GM21717 (cell line): ENCODE measurements around the gene PGC.
"Not testable (repeated sequence)": the region's sequence is repeated elsewhere in the genome, so short reads cannot be mapped to it uniquely, and the experiment has no call there.

Experiments
- ATAC-seq: cut with Tn5 transposase; IDR thresholded peaks from one replicate; pipeline ENCODE4 v1.9.1; 2021; ENCODE audit warnings: mild to moderate bottlenecking, moderate library complexity; ENCODE audit not compliant: unreplicated experiment

Gene PGC

DNA sequence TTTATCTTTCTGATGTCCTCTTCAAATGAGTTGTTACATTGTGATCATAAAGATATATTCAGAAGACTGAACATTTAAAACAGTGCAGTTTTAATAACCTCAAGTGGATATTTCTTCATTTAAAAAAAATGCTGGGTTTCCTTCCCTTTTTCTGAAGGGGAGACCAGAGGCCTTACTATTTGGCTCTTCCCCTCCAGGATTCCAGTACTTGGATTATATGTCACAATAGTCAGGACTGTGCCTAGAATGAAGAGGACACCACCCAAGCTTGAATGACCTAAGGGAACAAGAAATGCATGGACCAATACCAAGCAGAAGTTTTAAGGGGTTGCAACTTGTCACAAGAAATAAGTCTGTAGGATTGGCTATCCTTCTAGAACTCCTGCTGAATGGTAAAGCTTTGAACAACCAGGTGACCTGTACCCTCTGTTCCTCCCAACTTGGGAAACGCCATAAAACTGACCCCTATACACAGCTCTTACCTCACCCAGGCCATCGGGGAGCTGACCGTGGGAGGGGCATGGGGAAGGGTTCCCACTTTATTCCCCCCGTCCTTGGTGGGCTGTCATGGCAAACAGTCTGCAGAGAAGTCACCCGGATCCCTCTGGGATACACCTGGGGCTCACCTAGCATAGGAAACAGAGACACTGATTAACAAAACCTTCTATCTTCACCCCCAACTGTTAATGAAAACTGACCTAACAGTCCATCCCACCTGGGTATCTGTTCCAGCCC lies 30.5 kb upstream of the PGC start:
- ATAC-seq, result no peak

DNA sequence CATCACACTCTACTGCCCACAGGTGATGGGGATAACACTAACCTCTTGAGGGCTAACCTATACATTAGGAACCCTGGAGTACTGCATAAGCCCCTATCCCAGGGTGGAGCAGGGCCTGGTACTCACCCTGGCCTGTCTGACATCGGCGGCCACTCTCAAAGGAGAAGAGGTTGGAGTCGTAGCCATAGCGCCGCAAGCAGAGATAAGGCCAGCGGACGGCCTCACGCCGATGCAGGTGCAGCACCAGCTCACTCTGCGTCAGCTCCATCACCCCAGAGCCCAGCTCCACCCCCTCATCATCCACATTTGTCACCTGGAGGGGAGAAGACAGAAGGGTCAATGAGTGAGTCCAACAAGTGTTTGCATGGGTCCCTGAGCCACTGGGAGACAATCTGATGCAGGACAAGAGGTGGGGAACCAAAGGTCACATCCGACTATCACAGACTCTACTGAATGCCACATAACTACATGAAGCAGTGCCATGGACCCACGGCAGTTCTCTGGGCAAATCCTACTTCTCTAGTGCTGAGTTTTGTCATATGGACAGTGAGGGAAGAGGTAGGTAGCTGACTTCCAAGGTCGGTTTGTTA lies 28.2 kb upstream of the PGC start:
- ATAC-seq, result no peak

DNA sequence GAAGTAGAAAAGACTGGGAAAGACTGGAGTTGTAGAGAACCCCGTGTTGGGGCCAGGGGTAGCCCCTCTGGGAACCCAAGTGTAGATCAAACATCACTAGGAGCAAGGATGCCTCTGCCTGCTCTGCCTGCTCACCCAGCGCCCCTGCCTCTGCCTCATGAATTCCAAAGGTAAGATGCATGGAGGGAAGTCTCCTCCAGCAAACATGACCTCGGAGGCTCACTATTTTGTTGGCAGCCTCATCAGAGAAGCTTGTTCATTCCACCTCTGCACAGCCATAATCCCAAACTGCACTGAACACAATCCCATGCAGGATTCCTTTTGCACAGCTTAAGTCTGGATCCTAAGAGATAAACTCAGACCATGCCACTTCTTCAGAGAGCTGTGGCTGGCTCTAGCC lies 27.6 kb upstream of the PGC start:
- no peak for ATAC-seq

DNA sequence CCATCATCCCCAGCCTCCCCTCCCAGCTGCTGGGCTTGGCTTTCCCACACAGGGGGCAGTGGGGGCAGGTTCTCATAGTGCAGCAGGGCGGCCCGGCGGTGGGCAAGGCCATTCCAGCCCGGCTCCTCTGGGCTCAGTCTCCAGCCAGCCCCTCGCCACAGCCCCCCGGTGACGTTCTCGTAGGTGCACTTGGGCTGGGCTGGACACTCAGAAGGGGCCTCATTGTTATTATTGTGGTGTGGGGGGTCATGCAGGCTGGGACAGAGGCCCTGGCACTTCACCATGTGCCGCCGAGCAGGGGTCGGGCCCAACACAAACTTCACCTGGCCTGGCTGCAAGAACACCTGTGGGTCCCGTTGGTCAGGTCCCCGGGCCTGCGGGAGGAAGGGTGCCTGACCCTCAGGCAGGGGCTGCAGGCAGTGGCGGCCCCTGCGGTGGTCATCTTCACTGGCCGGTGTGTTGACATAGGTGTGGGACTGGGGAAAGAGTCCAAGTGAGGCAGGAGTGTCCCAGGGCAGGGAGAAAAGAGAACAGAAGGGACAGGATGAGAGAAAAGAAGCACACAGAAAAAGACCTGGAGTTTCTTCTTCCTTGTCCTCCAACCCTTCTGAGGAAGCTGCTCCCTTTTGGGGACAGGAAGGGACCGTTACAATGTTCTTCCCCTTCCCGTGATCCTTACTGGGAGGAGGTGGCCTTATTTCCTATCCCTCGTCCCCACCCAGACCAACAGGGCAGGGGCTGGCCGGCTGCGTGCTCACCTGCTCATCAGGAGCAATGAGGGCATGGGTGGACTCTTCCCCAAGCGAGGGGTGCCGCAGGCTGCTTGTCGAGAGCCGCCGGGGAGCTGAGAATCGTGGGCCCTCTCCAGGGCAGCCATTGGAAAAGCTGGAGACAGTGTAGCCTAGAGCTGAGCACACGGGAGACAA lies 24.1 kb upstream of the PGC start:
- ATAC-seq, result no peak

DNA sequence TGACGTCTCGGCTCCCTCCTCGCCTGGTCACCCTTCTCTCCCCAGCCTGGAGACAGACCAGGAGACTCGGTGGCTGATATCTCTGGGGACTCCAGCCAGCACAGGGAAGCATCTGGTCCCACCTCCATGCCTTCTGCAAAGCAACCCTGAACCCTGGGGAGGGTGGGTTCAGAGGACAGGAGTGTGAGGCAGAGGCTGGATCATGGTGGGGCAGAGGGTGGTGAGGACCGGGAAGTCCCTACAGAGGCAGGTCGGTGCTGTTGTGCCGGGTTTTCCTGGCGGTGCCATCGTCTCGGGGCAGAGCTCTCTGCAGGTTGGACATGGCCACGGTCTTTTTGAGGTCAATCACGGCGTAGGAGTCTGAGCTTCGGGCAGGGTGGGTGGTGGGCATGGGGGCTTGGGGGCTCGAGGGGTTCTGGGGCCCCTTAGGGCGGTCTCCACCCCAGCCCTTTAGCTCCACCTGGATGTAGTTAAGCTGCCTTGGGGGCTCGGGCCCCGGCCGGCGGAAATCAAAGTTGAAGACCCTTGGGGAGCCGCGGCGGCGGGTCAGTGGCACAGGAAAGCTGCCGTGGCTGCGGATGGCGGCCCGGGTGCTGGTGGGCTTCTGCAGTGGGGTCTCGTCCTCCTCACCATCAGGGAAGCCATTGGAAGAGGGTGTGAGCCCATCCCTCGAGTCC lies 23.3 kb upstream of the PGC start:
- no peak for ATAC-seq

DNA sequence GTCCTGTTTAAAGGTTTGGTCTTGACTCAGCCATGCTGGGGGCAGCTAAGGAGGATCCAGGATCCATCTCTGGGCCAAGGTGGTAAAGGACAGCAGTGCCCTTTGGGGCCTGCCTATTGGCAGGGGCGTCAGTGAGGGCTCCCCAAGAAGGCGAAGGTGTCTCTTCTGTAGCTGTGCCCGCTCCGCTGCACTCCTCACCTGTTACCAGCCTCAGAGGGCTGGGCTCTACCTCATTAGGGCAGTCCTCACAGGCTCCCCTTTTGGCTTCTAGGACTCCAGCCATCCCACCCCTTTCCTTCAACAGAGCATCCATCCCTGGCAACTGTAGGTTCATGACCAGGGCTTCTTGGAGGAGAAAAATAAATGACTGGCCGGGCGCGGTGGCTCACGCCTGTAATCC lies 22.2 kb upstream of the PGC start:
- ATAC-seq, result no peak

DNA sequence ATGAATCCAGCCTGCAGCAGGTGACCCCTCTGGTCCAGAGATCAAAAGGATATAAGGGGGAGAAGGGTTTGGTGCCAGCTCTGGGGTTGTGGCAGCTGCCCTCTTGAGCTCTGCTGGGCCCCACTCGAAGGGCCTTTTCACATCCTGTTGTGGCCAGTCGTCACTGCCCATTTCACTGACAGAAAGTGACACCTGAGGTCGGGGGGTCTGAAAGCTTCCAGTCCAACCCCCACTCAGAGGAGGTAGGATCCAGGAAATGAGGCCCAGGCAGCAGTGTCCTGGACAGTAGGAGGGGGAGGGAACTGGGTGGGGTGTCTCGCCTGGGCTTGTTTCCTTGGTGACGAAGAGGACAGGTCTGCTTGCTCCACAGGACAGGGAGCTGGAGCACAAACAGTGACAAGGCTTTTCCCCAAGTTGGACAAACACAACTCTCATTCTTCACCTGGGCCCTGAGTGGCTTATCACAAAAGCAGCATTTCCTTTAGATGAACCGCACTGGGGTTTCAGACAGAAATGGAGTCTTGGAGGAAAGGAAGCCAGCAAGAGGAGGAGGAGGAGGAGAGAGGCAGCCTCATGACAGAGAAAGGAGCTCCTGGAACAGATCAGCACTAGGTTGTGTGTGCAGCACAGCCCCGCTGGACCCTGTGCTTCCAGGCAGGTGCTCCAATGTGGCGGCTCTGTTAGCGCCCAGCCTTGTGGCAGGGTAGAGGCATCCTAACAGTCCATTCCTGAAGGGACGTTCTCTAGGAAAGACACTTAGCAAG lies 21.5 kb upstream of the PGC start:
- ATAC-seq, result no peak

DNA sequence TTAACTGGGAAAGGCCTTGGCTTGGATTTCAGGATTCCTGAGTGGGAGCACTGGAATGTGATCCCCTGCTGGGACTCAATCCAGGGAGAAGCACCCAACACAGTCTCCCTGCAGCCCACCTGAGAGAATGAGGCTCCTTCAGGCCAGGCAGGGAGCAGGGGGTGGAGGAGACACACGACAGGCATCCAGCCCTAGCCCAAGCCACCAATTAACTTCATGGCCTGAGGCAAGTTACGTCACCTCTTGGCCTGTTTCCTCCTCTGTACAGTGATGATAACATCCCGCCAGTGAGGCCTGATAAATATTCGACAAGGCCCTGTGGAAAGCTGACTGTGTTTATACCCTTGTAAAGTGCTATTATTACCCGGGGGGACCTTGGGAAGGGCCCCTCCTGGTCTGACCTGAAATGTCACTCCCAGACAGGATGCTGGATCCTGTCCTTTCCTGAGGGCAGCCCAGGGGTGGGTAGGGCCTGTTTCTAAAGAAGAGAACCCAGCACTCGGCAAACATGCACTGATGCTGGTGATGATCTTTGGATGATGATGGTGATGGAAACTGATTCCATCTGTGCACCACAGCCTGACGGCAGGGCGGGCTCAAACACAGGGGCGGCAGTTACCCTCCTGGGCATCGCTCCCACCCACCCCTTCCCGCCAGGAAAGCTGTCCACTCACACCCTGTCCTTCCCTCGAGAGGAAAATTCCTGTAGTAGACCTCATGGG lies 20.1 kb upstream of the PGC start:
- ATAC-seq, result no peak

DNA sequence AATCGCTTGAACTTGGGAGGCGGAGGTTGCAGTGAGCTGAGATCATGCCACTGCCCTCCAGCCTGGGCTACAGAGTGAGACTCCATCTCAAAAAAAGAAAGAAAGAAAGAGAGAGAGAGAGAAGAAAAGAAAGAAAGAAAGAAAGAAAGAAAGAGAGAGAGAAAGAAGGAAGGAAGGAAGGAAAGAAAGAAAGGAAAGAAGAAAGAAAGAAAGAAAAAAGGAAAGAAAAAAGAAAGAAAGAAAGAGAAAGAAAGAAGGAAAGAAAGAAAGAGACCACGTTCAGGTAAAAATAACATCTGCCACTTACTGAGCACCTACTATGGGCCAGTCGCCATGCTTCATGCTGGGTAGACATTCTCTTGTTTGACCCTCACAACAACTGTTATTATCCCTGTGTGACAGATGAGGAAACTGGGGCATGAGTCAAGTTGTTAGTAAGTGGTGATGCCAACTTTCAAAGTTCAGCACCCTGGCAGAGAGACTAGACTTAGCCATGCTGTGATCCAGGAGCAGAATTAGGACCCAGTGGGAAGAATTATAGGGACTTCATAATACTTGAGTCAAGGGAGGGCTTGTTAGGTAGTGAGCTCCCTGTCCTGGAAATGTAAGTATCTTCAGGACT lies 19.0 kb upstream of the PGC start:
- ATAC-seq, result not testable (repeated sequence)

DNA sequence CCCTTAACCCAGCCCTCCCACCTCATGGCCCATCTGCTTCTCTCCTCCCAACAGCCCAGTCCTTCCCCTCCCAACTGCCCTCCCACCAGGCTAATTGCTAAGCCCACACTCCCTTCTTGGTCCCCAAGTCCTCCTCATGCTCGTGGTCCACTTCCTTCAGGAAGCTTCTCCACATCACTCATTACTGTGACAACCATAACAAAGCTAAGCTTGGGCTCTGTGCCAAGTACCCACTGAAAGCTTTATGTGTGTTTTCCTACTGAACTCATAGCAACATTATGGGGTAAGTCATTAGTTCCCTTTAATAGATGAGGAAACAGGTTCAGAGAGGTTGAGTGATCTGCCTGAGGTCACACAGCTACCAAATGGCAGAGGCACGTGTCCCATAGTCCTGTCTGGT lies 16.3 kb upstream of the PGC start:
- ATAC-seq, result no peak

DNA sequence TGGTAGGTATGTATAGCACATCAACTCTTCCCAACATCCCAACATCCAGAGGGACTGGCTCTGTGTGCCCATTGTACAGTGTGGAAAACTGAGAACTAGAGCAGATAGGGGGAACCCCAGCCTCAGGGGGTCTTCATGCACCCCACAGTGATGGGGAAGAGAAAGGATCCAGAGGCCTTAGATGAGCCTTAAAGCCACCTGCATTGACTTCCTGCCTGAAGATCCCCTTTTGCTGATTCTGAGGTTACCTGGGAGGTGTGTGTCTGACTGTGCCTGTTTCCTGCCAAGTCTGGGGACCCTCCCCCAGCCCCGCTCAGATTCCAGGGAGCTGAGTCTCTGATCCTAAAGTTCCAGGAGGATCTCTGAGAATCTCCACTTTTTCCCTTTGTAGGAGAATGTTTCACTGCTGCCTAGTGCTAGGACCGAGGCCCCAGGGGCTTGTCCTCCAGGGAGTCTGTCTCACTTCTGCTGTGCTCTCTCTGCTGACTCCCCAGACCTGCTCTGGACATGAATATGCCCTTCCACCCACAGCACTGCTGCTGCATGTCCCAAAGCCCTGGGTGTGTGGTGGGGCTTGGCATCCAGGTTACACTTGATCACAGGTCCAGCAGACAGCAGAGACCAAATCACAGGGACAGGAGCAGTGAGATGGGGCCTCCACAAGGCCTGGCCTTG lies 12.8 kb upstream of the PGC start:
- ATAC-seq, result no peak

DNA sequence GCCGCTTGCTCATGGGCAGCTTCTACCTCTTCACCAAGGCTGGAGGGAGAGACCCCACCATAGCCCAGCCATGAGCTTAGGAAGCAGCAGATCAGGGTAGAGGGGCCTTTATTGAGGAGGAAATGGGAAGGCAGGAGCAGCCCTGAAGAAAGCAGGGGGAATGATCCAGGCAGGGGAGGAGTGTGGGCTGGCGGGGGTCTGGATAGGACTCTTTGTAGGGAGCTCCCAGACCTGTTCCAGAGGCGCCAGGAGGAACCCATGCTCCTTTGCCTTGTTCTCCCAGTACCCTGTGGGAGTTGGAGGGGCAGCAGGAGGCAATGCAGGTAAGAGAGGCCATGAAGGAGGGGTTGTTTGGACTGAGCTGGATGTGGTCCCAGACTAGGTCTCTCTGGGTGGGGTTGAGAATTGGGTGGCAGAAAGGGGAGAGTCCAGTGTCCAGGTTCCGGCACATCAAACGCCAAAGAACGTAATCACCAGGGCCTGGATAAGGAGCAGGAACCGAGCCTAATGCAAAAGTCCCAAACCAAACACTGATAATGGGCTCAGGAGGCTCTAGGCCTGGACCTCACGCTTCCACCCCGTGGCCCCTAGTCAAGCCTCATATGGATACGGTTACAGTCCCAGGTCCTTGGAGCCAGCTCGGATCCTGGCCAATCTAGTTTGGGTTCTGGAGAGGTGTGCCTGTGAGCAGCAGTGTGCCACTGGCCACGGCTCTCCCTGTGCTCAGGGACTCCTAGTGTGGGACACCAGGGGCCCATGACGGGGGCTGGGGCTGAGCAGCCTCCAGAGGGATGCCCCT lies 12.1 kb upstream of the PGC start:
- ATAC-seq, result no peak

DNA sequence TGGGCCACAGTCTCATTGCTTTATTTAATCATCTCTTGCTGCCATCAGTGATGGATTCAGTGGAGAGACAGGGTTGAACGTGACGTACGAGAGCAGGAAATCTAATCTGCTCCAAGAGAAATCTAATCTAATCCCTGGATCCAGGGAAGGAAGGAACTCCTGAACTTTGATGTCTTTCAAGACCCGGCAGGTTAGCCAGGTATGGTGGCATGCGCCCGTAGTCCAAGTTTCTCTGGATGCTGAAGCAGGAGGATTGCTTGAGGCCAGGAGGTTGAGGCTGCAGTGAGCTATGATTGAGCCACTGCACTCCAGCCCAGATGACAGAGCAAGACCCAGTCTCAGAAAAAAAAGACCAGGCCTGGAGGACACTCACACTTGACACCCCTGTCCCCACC lies 11.4 kb upstream of the PGC start:
- ATAC-seq, result no peak

DNA sequence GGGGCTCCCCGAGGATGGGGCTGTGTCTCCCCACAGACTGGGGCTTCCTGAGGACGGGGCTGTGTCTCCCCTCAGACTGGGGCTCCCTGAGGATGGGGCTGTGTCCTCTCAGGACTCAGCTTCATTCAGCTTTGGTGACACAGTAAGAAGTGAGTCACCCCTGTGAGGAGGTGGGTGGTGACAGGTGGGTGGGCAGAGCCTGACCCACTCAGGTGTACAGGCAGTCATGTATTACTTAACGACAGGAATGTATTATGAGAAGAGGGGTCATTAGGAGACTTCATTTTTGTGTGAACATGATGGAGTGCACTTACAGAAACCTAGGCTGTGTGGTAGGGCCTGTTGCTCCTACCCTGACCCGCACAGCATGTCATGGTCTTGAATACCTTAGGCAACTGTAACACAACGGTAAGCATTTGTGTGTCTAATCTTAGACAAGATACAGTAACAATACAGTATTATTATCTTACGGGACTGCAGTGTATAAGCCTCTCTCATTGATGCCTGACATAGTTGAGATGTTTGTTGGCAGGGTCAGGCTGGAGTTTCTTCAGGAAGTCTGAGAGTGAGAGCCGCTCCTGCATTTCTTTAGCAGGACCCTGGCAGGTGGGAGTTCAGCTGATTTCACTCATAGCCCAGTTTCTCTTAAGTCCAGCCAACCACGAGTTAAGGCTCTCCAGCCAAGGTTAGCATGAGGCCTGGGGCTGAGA lies 10.9 kb upstream of the PGC start:
- ATAC-seq, result no peak

DNA sequence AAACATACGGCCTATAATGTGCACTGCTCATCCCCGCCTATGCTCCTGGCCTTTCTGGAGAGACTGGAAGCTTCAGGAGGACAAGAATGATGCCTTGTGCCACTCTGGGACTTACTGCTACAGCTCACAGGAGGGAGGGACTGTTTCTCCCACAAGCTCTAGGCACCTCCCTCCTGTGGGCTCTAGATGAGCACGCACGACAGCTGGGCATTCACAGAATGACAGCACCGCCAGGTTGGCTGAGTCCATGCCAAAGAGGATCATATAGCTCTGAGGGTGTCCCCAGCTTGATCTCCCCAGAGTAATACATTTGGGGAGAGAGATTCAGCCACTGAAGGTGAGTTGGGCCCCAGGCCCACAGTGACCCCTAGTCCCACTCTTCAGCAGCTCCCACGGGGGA lies 10.1 kb upstream of the PGC start:
- ATAC-seq, result no peak

DNA sequence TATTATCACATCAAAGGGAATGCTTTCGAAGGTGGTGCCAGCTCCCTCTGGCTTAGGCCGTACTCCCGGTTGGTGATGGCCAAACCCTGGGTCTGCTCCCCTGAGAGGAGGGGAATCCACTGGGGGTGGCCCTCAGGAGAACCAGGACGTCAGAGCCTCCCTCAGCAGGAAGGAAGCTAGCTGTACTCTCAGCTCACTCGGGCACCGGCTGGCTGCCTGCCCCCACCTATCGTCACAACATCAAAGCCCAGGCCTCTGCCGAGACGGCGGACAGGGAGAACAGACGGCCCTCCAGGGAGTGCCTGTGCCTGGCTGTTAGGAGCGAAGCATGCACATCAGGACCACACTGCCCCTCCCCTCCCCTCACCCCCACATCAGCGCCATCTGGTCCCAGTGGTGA lies 9.2 kb upstream of the PGC start:
- no peak for ATAC-seq

DNA sequence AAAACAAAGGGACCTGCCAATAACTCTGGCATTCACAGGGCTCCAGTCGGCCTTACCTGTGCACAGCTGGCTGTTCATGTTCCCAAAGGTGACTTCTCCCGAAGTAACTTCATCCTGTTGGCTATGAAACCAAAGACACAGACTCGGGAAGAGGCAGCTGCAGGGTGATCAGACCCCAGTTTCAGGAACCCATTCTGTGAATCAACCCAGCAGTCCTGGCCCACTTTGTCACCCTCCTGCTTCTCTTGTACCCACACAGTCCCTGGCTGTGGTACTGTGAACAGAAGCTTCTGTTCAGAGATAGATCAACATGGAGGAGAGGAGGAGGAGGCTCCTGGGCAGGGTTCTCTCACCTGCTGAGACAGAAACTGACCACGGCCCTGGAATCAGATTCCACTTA lies 8.7 kb upstream of the PGC start:
- ATAC-seq, result no peak

DNA sequence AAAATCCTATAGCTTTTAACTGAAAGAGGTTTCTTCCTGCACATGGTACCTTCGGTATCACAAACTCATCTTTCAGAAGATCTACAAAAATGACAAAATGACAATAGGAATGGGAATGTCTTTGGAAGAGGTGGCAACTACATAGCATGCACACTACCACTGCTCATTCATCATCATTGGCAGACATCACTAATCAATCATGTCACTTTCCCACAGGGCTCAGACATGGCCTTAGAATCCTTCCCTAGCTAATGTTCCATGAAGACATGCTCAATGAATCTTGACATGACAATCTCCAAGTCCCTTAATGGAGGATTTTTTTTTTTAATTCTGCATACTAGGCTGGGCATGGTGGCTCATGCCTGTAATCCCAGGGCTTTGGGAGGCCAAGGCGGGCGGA lies 3.2 kb upstream of the PGC start:
- ATAC-seq, result no peak
